IPS DF 6.9 (cell line): Measurements from ENCODE around the gene CD80.

Experiments
- DNase-seq: peaks from one replicate; pipeline ENCODE4 v3.0.0-alpha.2; 2013; ENCODE audit warnings: low read depth, low spot score
- H3K27ac ChIP-seq: one replicate; pipeline ENCODE4 v1.5.1; 2013; ENCODE audit warnings: low read length, control low read depth
- H3K27me3 ChIP-seq: 2 replicates; pipeline ENCODE4 v1.6.1; 2013; ENCODE audit warnings: mild to moderate bottlenecking, low read length; ENCODE audit not compliant: control insufficient read depth, insufficient read depth
- H3K36me3 ChIP-seq: 2 replicates; pipeline ENCODE4 v1.6.1; 2013; ENCODE audit warnings: low read length; ENCODE audit not compliant: control insufficient read depth, insufficient read depth
- H3K4me1 ChIP-seq: 2 replicates; pipeline ENCODE4 v1.6.1; 2013; ENCODE audit warnings: low read length; ENCODE audit not compliant: control insufficient read depth, insufficient read depth
- H3K4me3 ChIP-seq: 2 replicates; pipeline ENCODE4 v1.5.1; 2013; ENCODE audit warnings: mild to moderate bottlenecking, low read length
- H3K9me3 ChIP-seq: 2 replicates; pipeline ENCODE4 v1.6.1; 2013; ENCODE audit warnings: low read length, inconsistent platforms; ENCODE audit not compliant: control insufficient read depth, insufficient read depth
- WGBS: extraction: QIAGEN DNeasy Blood & Tissue Kit; methylation state at CpG from one replicate; pipeline ENCODE4 v1.1.7; 2013; ENCODE audit warnings: mixed read lengths, missing lambda C conversion rate; ENCODE audit not compliant: insufficient read length, insufficient coverage; 5-methylcytosine and 5-hydroxymethylcytosine counted together

CD80 gene

GRCh38 chr3:119500265-119500664 is 59.1 kb downstream of the CD80 start:
- H3K4me1 ChIP-seq = no peaks in the 10 kb centered on the region; the same call in 1 of the 2 replicates
- no peaks in the 10 kb centered on the region for H3K9me3 ChIP-seq
- no peak overlapping the region for H3K27ac ChIP-seq
- WGBS = no CpG with 5 or more reads among the region's 4 CpGs
- no peaks in the 10 kb centered on the region for H3K27me3 ChIP-seq
- no peak for DNase-seq
- H3K36me3 ChIP-seq = peaks cover 3% of the 10 kb centered on the region; the same call in 1 of the 2 replicates
- no peak overlapping the region for H3K4me3 ChIP-seq

- DNase-seq = peak; percentile 80
- H3K9me3 ChIP-seq = no peaks in the 10 kb centered on the region
- no CpG with 5 or more reads among the region's 58 CpGs for whole genome bisulfite sequencing
- H3K4me1 ChIP-seq = no peaks in the 10 kb centered on the region; the same call in 1 of the 2 replicates
- H3K27me3 ChIP-seq = no peaks in the 10 kb centered on the region
- no peak within 1 kb of the TSS for H3K27ac ChIP-seq
- no peaks in the 10 kb centered on the region; the same call in 1 of the 2 replicates for H3K36me3 ChIP-seq
- H3K4me3 ChIP-seq = peak within 1 kb of the TSS; percentile 73
These were observed 61.0 kb downstream of the CD80 start, which contains the start of gene TIMMDC1 for GRCh38 chr3:119498186-119499011. Gene TIMMDC1 (plus strand): TSS chr3:119498547. CDS start chr3:119498734, 187 bp downstream.

- Histone ChIP-seq H3K27me3 (no peaks in the 10 kb centered on the region), H3K27ac (no peak overlapping the region), H3K4me1 (no peaks in the 10 kb centered on the region; the same call in 1 of the 2 replicates), H3K36me3 (no peaks in the 10 kb centered on the region; the same call in 1 of the 2 replicates), H3K4me3 (peak overlapping the region; percentile 73; the same call in 1 of the 2 replicates), H3K9me3 (no peaks in the 10 kb centered on the region)
- no CpG with 5 or more reads among the region's 8 CpGs for WGBS
- DNase-seq = no peak
These were observed 61.6 kb downstream of the CD80 start for GRCh38 chr3:119497820-119498185.

GRCh38 chr3:119494597-119494996 is 64.8 kb downstream of the CD80 start:
- Histone ChIP-seq H3K9me3 (no peaks in the 10 kb centered on the region), H3K4me1 (no peaks in the 10 kb centered on the region), H3K36me3 (no peaks in the 10 kb centered on the region; the same call in 1 of the 2 replicates), H3K27me3 (no peaks in the 10 kb centered on the region), H3K4me3 (no peak overlapping the region), H3K27ac (no peak overlapping the region)
- DNase-seq = no peak
- no CpG with 5 or more reads among the region's 2 CpGs for WGBS

GRCh38 chr3:119492810-119493209 is 66.6 kb downstream of the CD80 start:
- no CpG with 5 or more reads among the region's 3 CpGs for WGBS
- H3K27me3 ChIP-seq = no peaks in the 10 kb centered on the region
- no peaks in the 10 kb centered on the region for H3K4me1 ChIP-seq
- no peak for DNase-seq
- H3K9me3 ChIP-seq = no peaks in the 10 kb centered on the region
- H3K36me3 ChIP-seq = no peaks in the 10 kb centered on the region; the same call in 1 of the 2 replicates
- no peak overlapping the region for H3K4me3 ChIP-seq
- H3K27ac ChIP-seq = no peak overlapping the region

GRCh38 chr3:119492128-119492527 is 67.3 kb downstream of the CD80 start:
- no peak overlapping the region for H3K4me3 ChIP-seq
- H3K9me3 ChIP-seq = no peaks in the 10 kb centered on the region
- H3K36me3 ChIP-seq = no peaks in the 10 kb centered on the region; the same call in 1 of the 2 replicates
- no peak for DNase-seq
- H3K27me3 ChIP-seq = no peaks in the 10 kb centered on the region
- no peak overlapping the region for H3K27ac ChIP-seq
- H3K4me1 ChIP-seq = no peaks in the 10 kb centered on the region
- WGBS = no CpG with 5 or more reads among the region's 2 CpGs

GRCh38 chr3:119490153-119490552 is 69.3 kb downstream of the CD80 start:
- H3K36me3 ChIP-seq = peaks cover 4% of the 10 kb centered on the region; the same call in 1 of the 2 replicates
- H3K9me3 ChIP-seq = no peaks in the 10 kb centered on the region
- no CpG with 5 or more reads among the region's 2 CpGs for WGBS
- no peak for DNase-seq
- H3K4me1 ChIP-seq = no peaks in the 10 kb centered on the region
- H3K27me3 ChIP-seq = no peaks in the 10 kb centered on the region
- no peak overlapping the region for H3K27ac ChIP-seq
- no peak overlapping the region for H3K4me3 ChIP-seq

- no CpG with 5 or more reads among the region's 2 CpGs for WGBS
- Histone ChIP-seq H3K27me3 (no peaks in the 10 kb centered on the region), H3K36me3 (peaks cover 4% of the 10 kb centered on the region; the same call in 1 of the 2 replicates), H3K9me3 (no peaks in the 10 kb centered on the region), H3K27ac (no peak overlapping the region), H3K4me3 (no peak overlapping the region), H3K4me1 (no peaks in the 10 kb centered on the region)
- DNase-seq = no peak
These were observed 73.9 kb downstream of the CD80 start for GRCh38 chr3:119485563-119485962.

GRCh38 chr3:119483101-119483500 is 76.3 kb downstream of the CD80 start:
- H3K36me3 ChIP-seq = peaks cover 4% of the 10 kb centered on the region; the same call in 1 of the 2 replicates
- no peaks in the 10 kb centered on the region for H3K4me1 ChIP-seq
- H3K9me3 ChIP-seq = no peaks in the 10 kb centered on the region
- WGBS = no CpG with 5 or more reads among the region's 1 CpG
- H3K27me3 ChIP-seq = no peaks in the 10 kb centered on the region
- no peak overlapping the region for H3K27ac ChIP-seq
- no peak overlapping the region for H3K4me3 ChIP-seq
- no peak for DNase-seq

GRCh38 chr3:119481079-119481478 is 78.3 kb downstream of the CD80 start:
- Histone ChIP-seq H3K27ac (no peak overlapping the region), H3K36me3 (peaks cover 4% of the 10 kb centered on the region; the same call in 1 of the 2 replicates), H3K9me3 (no peaks in the 10 kb centered on the region), H3K4me1 (no peaks in the 10 kb centered on the region), H3K4me3 (no peak overlapping the region), H3K27me3 (no peaks in the 10 kb centered on the region)
- no peak for DNase-seq
- WGBS = no CpG with 5 or more reads among the region's 2 CpGs
